Psoas muscle (tissue), 8 donors: ENCODE data around the gene FNDC3A. TPM values are rescaled to one million over a fixed set of nuclear protein-coding genes. Genes with fewer than 3 reads are reported as not detected.
A peak's percentile ranks its signal among the peaks of the same experiment; 100 is the strongest.

Experiments used
- ATAC-seq, 4 donors: fragments of 200-7000 bp; cut with Tn5 transposase; one replicate each; pipeline ENCODE4 v1.9.1; 2020; ENCODE audit warnings: moderate library complexity in 3 of 4, mild to moderate bottlenecking in 2 of 4
- DNase-seq, 2 donors: peaks; one replicate each; pipeline ENCODE4 v3.0.0-alpha.2; 2020
- H3K27ac ChIP-seq: fragments of 200-600 bp; one replicate; pipeline ENCODE4 v1.8.0; 2022
- H3K27me3 ChIP-seq, 3 donors: fragments of 200-600 bp in 1 of 3; one replicate each; pipeline versions ENCODE4 v1.6.1 to v1.8.0; 2013 to 2022; ENCODE audit warnings: low read length in 2 of 3, mild to moderate bottlenecking in 2 of 3, moderate library complexity in 1 of 3; ENCODE audit not compliant: insufficient read depth in 3 of 3
- H3K36me3 ChIP-seq, 2 donors: fragments of 200-600 bp in 1 of 2; one replicate each; pipeline versions ENCODE4 v1.6.1 to v1.8.0; 2013 to 2022; ENCODE audit warnings: low read depth in 1 of 2, mild to moderate bottlenecking in 1 of 2, moderate library complexity in 1 of 2; ENCODE audit not compliant: insufficient read depth in 1 of 2
- H3K4me1 ChIP-seq: fragments of 200-600 bp; one replicate; pipeline ENCODE4 v1.8.0; 2022
- H3K4me3 ChIP-seq: fragments of 200-600 bp; one replicate; pipeline ENCODE4 v1.8.0; 2022; ENCODE audit warnings: mild to moderate bottlenecking
- H3K9me3 ChIP-seq: fragments of 200-600 bp; one replicate; pipeline ENCODE4 v1.8.0; 2022
- WGBS, 3 donors: extraction: QIAGEN DNeasy Blood & Tissue Kit; methylation state at CpG; one replicate each; pipeline versions ENCODE4 v1.1.6 to v1.1.7; 2013; 5-methylcytosine and 5-hydroxymethylcytosine counted together
- intact Hi-C, 2 donors: fragments of 100-400 bp; cut with DNase I; formaldehyde crosslinking; loops; one replicate each; pipeline versions ENCODE4 v1.11.0 to v1.14.2; 2022
- polyA plus RNA-seq, 3 donors: library from polyadenylated mRNA; stranded (reverse); fragments of 200-250 nt; gene quantifications; one replicate each; pipeline ENCODE4 v1.2.3, GENCODE V29; 2013
- total RNA-seq, 4 donors: library from RNA; stranded (reverse); fragmentation: NEBNext Ultra II Directional in 2 of 4; extraction: Animal tissue kit (Norgen Biotek cat#: 25700) in 2 of 4; gene quantifications; one replicate each; pipeline versions ENCODE4 v1.2.1 to v1.2.4, GENCODE V29; 2021 to 2023
- TF ChIP-seq, protein P1 (sequence below): fragments of 200-600 bp; IDR thresholded peaks from one replicate; pipeline ENCODE4 v1.8.0; 2022; ENCODE audit warnings: antibody characterized with exemption
- donor health status: healthy with polysubstance abuse.
- donor health status: DM: no; HTN: no; CAD: no; lungs with moderate emphysema.
- donor health status: Bipolar disorder and iron deficiency.
- donor health status: healthy.
- donor health status: DM: yes; HTN: yes; CAD: no.
- donor health status: DM: no; HTN: no; CAD: no.
- donor health status: DM: no; HTN: no; CAD: no.
- donor health status: DM: yes; HTN: yes; CAD: no.

The FNDC3A gene
- total and polyA plus RNA-seq, 7 donors, result 4.4 to 18.6 (median 10.5) TPM

DNA sequence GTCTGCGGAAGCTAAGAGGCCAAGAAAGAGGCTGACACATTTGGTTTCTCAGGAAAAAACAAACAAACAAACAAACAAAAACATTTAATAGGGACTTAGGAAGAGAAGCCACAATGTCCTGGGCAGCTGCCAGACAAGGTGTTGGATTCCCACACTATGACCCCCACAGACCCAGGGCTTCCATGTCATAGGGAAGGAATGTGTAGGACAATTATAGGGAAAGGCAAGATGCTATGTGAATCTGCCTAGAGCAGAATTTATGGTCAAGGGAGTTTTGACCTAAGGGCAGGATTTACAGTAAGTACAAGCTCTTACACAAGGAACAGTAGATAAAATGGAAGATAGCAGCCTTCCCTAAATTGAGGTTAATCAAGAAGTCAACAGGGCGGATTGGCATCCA is 262.9 kb downstream of the FNDC3A start:
- TF ChIP-seq, protein P1, sequence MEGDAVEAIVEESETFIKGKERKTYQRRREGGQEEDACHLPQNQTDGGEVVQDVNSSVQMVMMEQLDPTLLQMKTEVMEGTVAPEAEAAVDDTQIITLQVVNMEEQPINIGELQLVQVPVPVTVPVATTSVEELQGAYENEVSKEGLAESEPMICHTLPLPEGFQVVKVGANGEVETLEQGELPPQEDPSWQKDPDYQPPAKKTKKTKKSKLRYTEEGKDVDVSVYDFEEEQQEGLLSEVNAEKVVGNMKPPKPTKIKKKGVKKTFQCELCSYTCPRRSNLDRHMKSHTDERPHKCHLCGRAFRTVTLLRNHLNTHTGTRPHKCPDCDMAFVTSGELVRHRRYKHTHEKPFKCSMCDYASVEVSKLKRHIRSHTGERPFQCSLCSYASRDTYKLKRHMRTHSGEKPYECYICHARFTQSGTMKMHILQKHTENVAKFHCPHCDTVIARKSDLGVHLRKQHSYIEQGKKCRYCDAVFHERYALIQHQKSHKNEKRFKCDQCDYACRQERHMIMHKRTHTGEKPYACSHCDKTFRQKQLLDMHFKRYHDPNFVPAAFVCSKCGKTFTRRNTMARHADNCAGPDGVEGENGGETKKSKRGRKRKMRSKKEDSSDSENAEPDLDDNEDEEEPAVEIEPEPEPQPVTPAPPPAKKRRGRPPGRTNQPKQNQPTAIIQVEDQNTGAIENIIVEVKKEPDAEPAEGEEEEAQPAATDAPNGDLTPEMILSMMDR, result no peak
- no peak overlapping the region for H3K4me3 ChIP-seq
- H3K9me3 ChIP-seq, result no peaks in the 10 kb centered on the region
- no peak overlapping the region for H3K27ac ChIP-seq
- intact Hi-C loops, result no loop called here
- H3K36me3 ChIP-seq, result no peaks in the 10 kb centered on the region
- 93 to 99% (median 98%) methylated on average over 2 of the region's 2 CpGs for WGBS, 3 donors
- ATAC-seq, result no peak
- no peak for DNase-seq
- H3K4me1 ChIP-seq, result no peaks in the 10 kb centered on the region
- H3K27me3 ChIP-seq, result no peaks in the 10 kb centered on the region

DNA sequence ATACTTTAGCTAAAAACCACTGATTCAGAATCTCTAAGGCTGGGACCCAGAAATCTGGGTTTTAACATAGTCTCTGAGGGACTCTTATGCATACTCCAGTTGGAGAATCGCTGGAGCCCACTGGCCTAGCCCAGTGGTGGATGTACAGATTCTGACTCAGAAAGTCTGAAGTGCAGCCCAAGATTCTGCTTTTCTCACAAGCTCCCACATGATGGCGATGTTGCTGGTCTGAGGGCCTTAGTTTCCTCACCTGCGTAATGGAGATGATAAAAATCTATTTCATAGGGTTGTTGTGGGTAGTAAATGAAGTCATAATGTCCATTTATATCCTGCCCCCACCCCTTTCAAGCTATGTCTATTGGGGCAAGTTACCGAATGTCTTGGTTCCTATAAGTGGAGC is 264.3 kb downstream of the FNDC3A start:
- no peaks in the 10 kb centered on the region for H3K27me3 ChIP-seq
- ATAC-seq (peak in 3 of 4 donors; percentile 53 to 55 (median 53)), DNase-seq (no peak)
- intact Hi-C loops, result no loop called here
- H3K4me1 ChIP-seq, result no peaks in the 10 kb centered on the region
- TF ChIP-seq, protein P1, result peak; percentile 26
- H3K27ac ChIP-seq, result no peak overlapping the region
- H3K36me3 ChIP-seq, result no peaks in the 10 kb centered on the region
- no peaks in the 10 kb centered on the region for H3K9me3 ChIP-seq
- WGBS, 3 donors, result 47 to 52% (median 50%) methylated on average over 4 of the region's 4 CpGs
- H3K4me3 ChIP-seq, result no peak overlapping the region

DNA sequence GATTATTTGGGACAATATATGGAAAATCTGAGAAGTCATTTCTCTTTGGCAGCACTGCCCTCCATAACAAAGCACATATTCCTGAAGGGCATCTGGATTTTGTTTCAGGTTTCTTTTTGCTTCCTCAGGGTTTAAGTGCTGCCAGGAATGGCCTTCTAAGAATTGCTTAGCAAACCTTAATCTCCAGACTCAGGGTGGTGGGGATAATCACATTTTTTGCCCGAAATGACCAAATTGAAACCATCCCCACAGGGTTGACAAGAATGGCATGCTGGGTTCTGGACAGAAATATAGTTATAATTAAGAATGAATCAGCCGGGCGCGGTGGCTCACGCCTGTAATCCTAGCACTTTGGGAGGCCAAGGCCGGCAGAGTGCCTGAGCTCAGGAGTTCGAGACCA is 265.6 kb downstream of the FNDC3A start:
- H3K27me3 ChIP-seq, result no peaks in the 10 kb centered on the region
- intact Hi-C loops, result no loop called here
- DNase-seq, result no peak
- no peak overlapping the region for H3K27ac ChIP-seq
- no peak overlapping the region for H3K4me3 ChIP-seq
- no peaks in the 10 kb centered on the region for H3K4me1 ChIP-seq
- no peaks in the 10 kb centered on the region for H3K9me3 ChIP-seq
- H3K36me3 ChIP-seq, result no peaks in the 10 kb centered on the region
- ATAC-seq, result no peak
- 89 to 92% (median 91%) methylated on average over 7 of the region's 7 CpGs for WGBS, 3 donors
- TF ChIP-seq, protein P1, result no peak

DNA sequence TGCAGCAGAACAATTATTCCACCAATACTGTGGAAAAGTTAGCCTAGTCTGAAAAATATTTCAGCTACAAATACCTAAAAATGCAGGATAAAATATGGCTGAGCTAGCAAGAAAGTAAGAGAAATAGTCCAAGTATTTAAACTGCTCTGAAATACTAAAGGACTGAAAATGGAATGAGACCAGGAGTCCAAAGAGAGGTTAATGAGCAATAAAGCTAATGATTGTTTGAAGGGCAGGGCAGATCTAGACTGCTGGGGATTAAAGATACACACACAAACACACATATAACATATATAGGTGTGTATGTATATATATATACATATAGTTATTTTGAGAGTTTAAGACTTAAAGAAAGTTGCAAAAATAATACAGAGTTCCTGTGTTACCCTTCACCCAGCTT is 269.4 kb downstream of the FNDC3A start:
- Histone ChIP-seq H3K27ac (no peak overlapping the region), H3K36me3 (peaks cover 0 to 12% of the 10 kb centered on the region in 2 donors), H3K27me3 (no peaks in the 10 kb centered on the region), H3K9me3 (no peaks in the 10 kb centered on the region), H3K4me3 (no peak overlapping the region), H3K4me1 (peaks cover 12% of the 10 kb centered on the region)
- DNase-seq (no peak), ATAC-seq (no peak)
- TF ChIP-seq, protein P1, result no peak
- intact Hi-C loops, result loop anchor here in 1 of 2 donors (5.0 kb wide), 1 partner anchor 268 kb away; the partner anchor contains the start of gene FNDC3A
